ENCODE measurements around the gene SCN7A.

SCN7A gene

DNA sequence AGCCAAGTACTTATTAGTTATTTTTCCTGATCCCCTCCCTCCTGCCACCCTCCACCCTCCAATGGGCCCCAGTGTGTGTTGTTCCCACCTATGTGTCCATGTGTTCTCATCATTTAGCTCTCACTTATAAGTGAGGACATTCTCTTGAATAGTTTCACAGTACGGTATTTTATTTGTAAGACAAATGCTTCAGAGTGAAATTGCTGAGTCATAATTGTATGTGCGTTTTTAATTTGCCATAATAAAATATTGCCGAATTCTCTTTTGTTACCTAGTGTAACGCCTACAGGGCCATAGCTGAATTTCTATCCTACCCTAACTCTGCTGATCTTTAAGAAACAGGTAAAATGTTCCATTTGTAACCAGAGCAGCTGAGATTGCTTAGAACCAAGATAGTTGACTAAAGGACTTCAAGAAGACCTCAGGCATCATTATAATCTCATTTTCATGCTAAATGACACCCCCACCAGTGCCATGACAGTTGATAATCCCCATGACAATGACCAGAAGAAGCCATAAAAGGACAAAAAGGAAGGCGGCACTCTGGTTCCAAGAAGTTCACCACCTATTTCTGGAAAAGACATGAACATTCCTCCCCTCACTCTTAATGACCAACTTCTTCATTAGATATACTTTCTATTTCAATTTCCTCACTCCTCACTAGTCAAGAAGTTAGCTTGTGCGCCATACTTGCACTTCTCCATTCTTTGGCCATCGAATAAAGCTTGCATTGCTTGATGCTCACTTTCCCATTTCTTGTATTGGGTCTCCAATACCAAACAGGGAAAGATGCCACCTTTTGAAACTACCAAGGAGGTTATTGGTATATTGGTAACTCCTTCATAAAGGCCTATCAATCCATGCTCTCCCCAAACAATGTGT is 136.7 kb downstream of the SCN7A start:
- DNase-seq, result no peak
